DOHH2 (cell line): ENCODE results near the gene KYAT1.
"Not testable (repeated sequence)": the region's sequence is repeated elsewhere in the genome, so short reads cannot be mapped to it uniquely, and the experiment has no call there.

Source experiments
- H3F3A ChIP-seq: fragments of 200-600 bp; sonication (generic), shearing (Covaris generic); 2 replicates; pipeline ENCODE4 v1.6.0; 2016; ENCODE audit warnings: antibody characterized with exemption, mild to moderate bottlenecking; ENCODE audit not compliant: control insufficient read depth, insufficient read depth
- H3K27ac ChIP-seq: fragments of 200-600 bp; sonication (generic); 2 replicates; pipeline ENCODE4 v1.5.1; 2014; ENCODE audit warnings: low read depth, mild to moderate bottlenecking, low read length, moderate library complexity
- H3K27me3 ChIP-seq: fragments of 200-600 bp; sonication (generic); 2 replicates; pipeline ENCODE4 v1.6.1; 2014; ENCODE audit warnings: mild to moderate bottlenecking, low read length, mixed read lengths; ENCODE audit not compliant: control insufficient read depth
- H3K36me3 ChIP-seq: fragments of 200-600 bp; sonication (generic); 2 replicates; pipeline ENCODE4 v1.6.1; 2014; ENCODE audit warnings: mild to moderate bottlenecking, low read length, moderate library complexity, mixed read lengths; ENCODE audit not compliant: control insufficient read depth
- H3K4me1 ChIP-seq: fragments of 200-600 bp; sonication (generic); 2 replicates; pipeline ENCODE4 v1.6.1; 2014; ENCODE audit warnings: mild to moderate bottlenecking, low read length, mixed read lengths; ENCODE audit not compliant: control insufficient read depth
- H3K4me2 ChIP-seq: fragments of 200-600 bp; sonication (generic); 2 replicates; pipeline ENCODE4 v1.6.0; 2014; ENCODE audit warnings: mild to moderate bottlenecking, low read length, moderate library complexity
- H3K4me3 ChIP-seq: fragments of 200-600 bp; sonication (generic); 2 replicates; pipeline ENCODE4 v1.5.1; 2014; ENCODE audit warnings: mild to moderate bottlenecking, low read length, mixed read lengths
- H3K79me2 ChIP-seq: fragments of 200-600 bp; sonication (generic); 2 replicates; pipeline ENCODE4 v1.6.1; 2014; ENCODE audit warnings: mild to moderate bottlenecking, low read length, mixed read lengths; ENCODE audit not compliant: control insufficient read depth
- H3K9me2 ChIP-seq: fragments of 200-600 bp; sonication (generic); replicated peaks from 2 replicates; pipeline ENCODE4 v1.6.1; 2014; ENCODE audit warnings: mild to moderate bottlenecking, low read length, mixed read lengths; ENCODE audit not compliant: control insufficient read depth
- H3K9me3 ChIP-seq: fragments of 200-600 bp; sonication (generic); 2 replicates; pipeline ENCODE4 v1.6.1; 2014; ENCODE audit warnings: antibody characterized with exemption, low read length, mixed read lengths; ENCODE audit not compliant: control insufficient read depth, insufficient read depth
- H4K20me1 ChIP-seq: fragments of 200-600 bp; sonication (generic); 2 replicates; pipeline ENCODE4 v1.6.0; 2014; ENCODE audit warnings: low read depth, mild to moderate bottlenecking, antibody characterized with exemption, low read length, moderate library complexity; ENCODE audit not compliant: control insufficient read depth, insufficient read depth
- EZH2phosphoT487 ChIP-seq: fragments of 200-600 bp; sonication (generic); IDR thresholded peaks from 2 replicates; pipeline ENCODE4 v1.6.1; 2017; ENCODE audit warnings: borderline replicate concordance, mild to moderate bottlenecking, antibody characterized with exemption, low read length, moderate library complexity, mixed read lengths
- TF ChIP-seq, protein P1 (sequence below): fragments of 200-600 bp; sonication (generic); IDR thresholded peaks from one replicate; pipeline ENCODE4 v1.5.1; 2014; ENCODE audit warnings: antibody characterized with exemption, mild to moderate bottlenecking, low read depth, low read length; ENCODE audit not compliant: poor library complexity, severe bottlenecking

The KYAT1 gene

DNA sequence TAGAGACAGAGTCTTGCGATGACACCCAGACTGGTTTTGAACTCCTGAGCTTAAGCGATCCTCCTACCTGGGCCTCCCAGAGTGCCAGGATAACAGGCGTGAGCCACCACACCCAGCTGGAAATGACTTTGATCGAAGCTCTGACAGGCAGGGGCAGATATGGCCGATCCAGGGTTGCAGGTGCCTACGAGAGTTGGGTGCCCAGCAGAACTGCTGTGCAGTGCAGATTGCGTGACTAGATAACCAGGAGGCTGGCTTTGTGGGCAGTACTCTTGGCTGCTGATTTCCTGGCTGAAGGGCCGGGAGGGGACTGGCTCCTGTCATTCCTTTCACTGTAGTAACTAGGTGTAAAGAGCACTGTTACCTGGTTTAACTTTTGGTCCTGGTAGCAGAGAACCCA, 82.9 kb downstream of the KYAT1 start:
- H3K4me2 ChIP-seq: no peak overlapping the region
- no peak overlapping the region for H3K27ac ChIP-seq
- H3K4me1 ChIP-seq: no peaks in the 10 kb centered on the region
- H3K9me2 ChIP-seq: no peaks in the 10 kb centered on the region
- peaks cover 65% of the 10 kb centered on the region for H3K36me3 ChIP-seq
- H3K9me3 ChIP-seq: no peaks in the 10 kb centered on the region
- H3K79me2 ChIP-seq: no peaks in the 10 kb centered on the region
- TF ChIP-seq, protein P1, sequence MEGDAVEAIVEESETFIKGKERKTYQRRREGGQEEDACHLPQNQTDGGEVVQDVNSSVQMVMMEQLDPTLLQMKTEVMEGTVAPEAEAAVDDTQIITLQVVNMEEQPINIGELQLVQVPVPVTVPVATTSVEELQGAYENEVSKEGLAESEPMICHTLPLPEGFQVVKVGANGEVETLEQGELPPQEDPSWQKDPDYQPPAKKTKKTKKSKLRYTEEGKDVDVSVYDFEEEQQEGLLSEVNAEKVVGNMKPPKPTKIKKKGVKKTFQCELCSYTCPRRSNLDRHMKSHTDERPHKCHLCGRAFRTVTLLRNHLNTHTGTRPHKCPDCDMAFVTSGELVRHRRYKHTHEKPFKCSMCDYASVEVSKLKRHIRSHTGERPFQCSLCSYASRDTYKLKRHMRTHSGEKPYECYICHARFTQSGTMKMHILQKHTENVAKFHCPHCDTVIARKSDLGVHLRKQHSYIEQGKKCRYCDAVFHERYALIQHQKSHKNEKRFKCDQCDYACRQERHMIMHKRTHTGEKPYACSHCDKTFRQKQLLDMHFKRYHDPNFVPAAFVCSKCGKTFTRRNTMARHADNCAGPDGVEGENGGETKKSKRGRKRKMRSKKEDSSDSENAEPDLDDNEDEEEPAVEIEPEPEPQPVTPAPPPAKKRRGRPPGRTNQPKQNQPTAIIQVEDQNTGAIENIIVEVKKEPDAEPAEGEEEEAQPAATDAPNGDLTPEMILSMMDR: no peak
- no peak for TF ChIP-seq EZH2phosphoT487
- no peaks in the 10 kb centered on the region for H3F3A ChIP-seq
- no peaks in the 10 kb centered on the region for H4K20me1 ChIP-seq
- no peak overlapping the region for H3K4me3 ChIP-seq
- no peaks in the 10 kb centered on the region for H3K27me3 ChIP-seq

DNA sequence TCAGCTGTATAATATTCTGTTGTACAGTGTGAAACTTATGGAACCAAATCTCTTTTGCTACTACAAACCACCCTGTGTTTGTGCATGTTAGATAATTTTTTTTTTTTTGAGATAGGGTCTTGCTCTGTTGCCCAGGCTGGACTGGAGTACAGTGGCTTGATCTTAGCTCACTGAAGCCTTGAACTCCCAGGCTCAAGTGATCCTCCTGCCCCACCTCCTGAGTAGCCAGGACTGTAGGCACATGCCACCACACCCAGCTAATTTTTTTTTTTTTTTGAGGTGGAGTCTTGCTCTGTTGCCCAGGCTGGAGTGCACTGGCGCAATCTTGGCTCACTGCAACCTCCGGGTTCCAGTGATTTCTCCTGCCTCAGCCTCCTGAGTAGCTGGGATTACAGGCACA, 86.8 kb downstream of the KYAT1 start:
- not testable (repeated sequence) for H3K9me2 ChIP-seq, H4K20me1 ChIP-seq, H3K79me2 ChIP-seq, H3K27me3 ChIP-seq, H3F3A ChIP-seq, H3K27ac ChIP-seq, H3K4me3 ChIP-seq, H3K9me3 ChIP-seq, H3K4me2 ChIP-seq, H3K4me1 ChIP-seq
- H3K36me3 ChIP-seq: peaks cover 74% of the 10 kb centered on the region

GRCh38 chr9:128792978-128793686, 88.6 kb downstream of the KYAT1 start:
- no peaks in the 10 kb centered on the region for H3K27me3 ChIP-seq
- H3K27ac ChIP-seq: no peak overlapping the region
- no peaks in the 10 kb centered on the region for H4K20me1 ChIP-seq
- no peaks in the 10 kb centered on the region for H3K9me2 ChIP-seq
- no peaks in the 10 kb centered on the region for H3F3A ChIP-seq
- H3K4me1 ChIP-seq: peaks cover 5% of the 10 kb centered on the region
- peaks cover 70% of the 10 kb centered on the region for H3K36me3 ChIP-seq
- no peak overlapping the region for H3K4me2 ChIP-seq
- TF ChIP-seq, protein P1: no peak
- TF ChIP-seq EZH2phosphoT487: no peak
- H3K79me2 ChIP-seq: peaks cover 11% of the 10 kb centered on the region
- H3K4me3 ChIP-seq: no peak overlapping the region
- H3K9me3 ChIP-seq: no peaks in the 10 kb centered on the region

DNA sequence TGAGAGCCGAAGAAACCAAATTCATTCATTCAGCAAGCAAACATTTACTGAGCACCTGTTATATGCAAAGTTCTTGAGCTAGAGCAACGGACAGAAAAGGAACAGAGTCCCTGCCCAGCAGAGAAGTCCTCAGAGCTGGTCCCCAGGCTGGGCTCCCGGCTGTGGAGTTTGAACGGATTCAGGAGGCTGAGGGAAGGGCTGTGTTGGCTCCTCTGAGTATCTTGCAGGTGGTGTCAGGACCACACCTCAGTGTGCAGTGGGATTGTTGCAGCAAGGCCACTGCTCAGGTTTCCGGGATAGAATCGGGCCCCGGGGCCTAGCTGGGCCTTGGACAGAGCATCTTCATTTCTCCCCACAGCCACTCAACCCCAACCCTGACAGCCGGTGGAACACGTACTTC, 89.6 kb downstream of the KYAT1 start:
- H3K9me3 ChIP-seq: no peaks in the 10 kb centered on the region
- TF ChIP-seq EZH2phosphoT487: no peak
- TF ChIP-seq, protein P1: no peak
- H3F3A ChIP-seq: no peaks in the 10 kb centered on the region
- H3K4me3 ChIP-seq: no peak overlapping the region
- H3K4me1 ChIP-seq: peaks cover 9% of the 10 kb centered on the region
- H3K27ac ChIP-seq: no peak overlapping the region
- H3K79me2 ChIP-seq: peaks cover 21% of the 10 kb centered on the region
- peaks cover 64% of the 10 kb centered on the region for H3K36me3 ChIP-seq
- no peak overlapping the region for H3K4me2 ChIP-seq
- H4K20me1 ChIP-seq: no peaks in the 10 kb centered on the region
- no peaks in the 10 kb centered on the region for H3K9me2 ChIP-seq
- H3K27me3 ChIP-seq: no peaks in the 10 kb centered on the region
